Measurements from ENCODE around the gene ARID1A. TPM values are rescaled to one million over a fixed set of nuclear protein-coding genes. Genes with fewer than 3 reads are reported as not detected.

ARID1A gene
- total and polyA plus RNA-seq, 9 of the 15 experiments (the other 6 are each of a cell fraction or from before 2014, with no cell fraction given): 8.3 to 88.3 (median 22.5) TPM

- TF ChIP-seq ZNF639 (CRISPR knock-in tag; conservative IDR thresholded peaks at IDR 0.05 in 1 of 2, IDR thresholded peaks at IDR 0.05 in 1 of 2) (peak in 1 of 2 experiments; percentile 90; a peak in 2 of 4 replicates), PCBP2 (IDR thresholded peaks at IDR 0.05; ENCODE audit: low read depth, low read length, poor library complexity, severe bottlenecking) (peak; percentile 9), STAT6 (CRISPR knock-in tag; IDR thresholded peaks at IDR 0.05) (no peak; the same call in 1 of the 2 replicates), CBFA2T3 (IDR thresholded peaks at IDR 0.05) (peak; percentile 36; the same call in 1 of the 2 replicates), SREBF2 (CRISPR knock-in tag; IDR thresholded peaks at IDR 0.05) (no peak), CREB1 (IDR thresholded peaks at IDR 0.05) (peak; percentile 58; the same call in 1 of the 2 replicates), CREB1 (CRISPR knock-in tag; IDR thresholded peaks at IDR 0.05) (peak; percentile 87), TRIM24 (IDR thresholded peaks at IDR 0.05) (peak in 1 of 2 experiments; percentile 76; a peak in 2 of 4 replicates), GTF2F1 (IDR thresholded peaks at IDR 0.05; ENCODE audit: low read depth, low read length) (peak; percentile 91; the same call in 1 of the 2 replicates), LEF1 (IDR thresholded peaks at IDR 0.05) (peak; percentile 49; the same call in 1 of the 2 replicates), SPI1 (IDR thresholded peaks at IDR 0.05; ENCODE audit: borderline replicate concordance, low read depth, low read length) (no peak), NFE2 (IDR thresholded peaks at IDR 0.05; ENCODE audit: low read depth) (no peak), MEF2D (tag; conservative IDR thresholded peaks at IDR 0.05; ENCODE audit: low read depth) (peak; percentile 53; the same call in 1 of the 2 replicates), CREB5 (CRISPR knock-in tag; IDR thresholded peaks at IDR 0.05) (no peak), CAMTA2 (CRISPR knock-in tag; conservative IDR thresholded peaks at IDR 0.05) (no peak; the same call in 1 of the 2 replicates), ETS2 (tag; IDR thresholded peaks at IDR 0.05; ENCODE audit: borderline replicate concordance, poor library complexity, severe bottlenecking) (no peak), ZC3H8 (IDR thresholded peaks at IDR 0.05) (no peak; the same call in 1 of the 2 replicates), HIVEP1 (CRISPR knock-in tag; IDR thresholded peaks at IDR 0.05) (peak; percentile 74; the same call in 1 of the 2 replicates), POLR3G (IDR thresholded peaks at IDR 0.05; ENCODE audit: extremely low read depth, insufficient read length, insufficient replicate concordance) (no peak), NUFIP1 (IDR thresholded peaks at IDR 0.05; ENCODE audit: partially characterized antibody) (peak; percentile 99), ZBTB12 (CRISPR knock-in tag; IDR thresholded peaks at IDR 0.05) (peak; percentile 60; the same call in 1 of the 2 replicates), ZNF23 (CRISPR knock-in tag; IDR thresholded peaks at IDR 0.05) (peak; percentile 54; the same call in 1 of the 2 replicates), POLR2AphosphoS2 (IDR thresholded peaks at IDR 0.05; ENCODE audit: low read length) (no peak)
These were observed at the start of gene ARID1A (continued) for GRCh38 chr1:26695356-26696118.

Data from K562 (cell line).